Suprapubic skin (tissue), 4 donors: ENCODE data around the gene C12orf56.

Experiments
- CTCF ChIP-seq, 2 donors: fragments of 200-600 bp in 1 of 2; fragments of 450-650 bp in 1 of 2; sonication (generic) in 1 of 2; IDR thresholded peaks; one replicate each; pipeline ENCODE4 v1.5.1; 2016 to 2019; ENCODE audit warnings: antibody characterized with exemption in 2 of 2, mild to moderate bottlenecking in 1 of 2, moderate library complexity in 1 of 2
- EP300 ChIP-seq: sonication (generic); formaldehyde crosslinking; IDR thresholded peaks from one replicate; pipeline ENCODE4 v1.6.1; 2017; ENCODE audit warnings: antibody characterized with exemption
- POLR2A ChIP-seq, 2 donors: fragments of 450-650 bp; IDR thresholded peaks; one replicate each; pipeline ENCODE4 v1.6.1; 2017; ENCODE audit warnings: antibody characterized with exemption in 2 of 2, mild to moderate bottlenecking in 2 of 2, moderate library complexity in 2 of 2
- POLR2AphosphoS5 ChIP-seq, 3 donors: sonication (generic); formaldehyde crosslinking; IDR thresholded peaks; one replicate each; pipeline ENCODE4 v1.6.1; 2017; ENCODE audit warnings: antibody characterized with exemption in 3 of 3

- TF ChIP-seq POLR2A (IDR thresholded peaks at IDR 0.05), result no peak
- TF ChIP-seq CTCF (IDR thresholded peaks at IDR 0.05), result no peak
- no peak for TF ChIP-seq EP300
- no peak for TF ChIP-seq POLR2AphosphoS5 (IDR thresholded peaks at IDR 0.05)
Measured at GRCh38 chr12:64284256-64284655, 106.3 kb downstream of the C12orf56 start.
